ENCODE data around the gene BGN. TPM values are rescaled to one million over a fixed set of nuclear protein-coding genes. Genes with fewer than 3 reads are reported as not detected.

Gene BGN
- total and polyA plus RNA-seq, 3 experiments from 2014 or later, result not detected

GRCh38 chrX:153491351-153491914 is 3.3 kb upstream of the BGN start:
- DNase-seq, result no peak
- Histone ChIP-seq H3K9me3 (ENCODE audit: low read length) (no peaks in the 10 kb centered on the region), H3K4me3 (ENCODE audit: low read length) (no peak overlapping the region), H3K36me3 (ENCODE audit: insufficient read depth, low read length) (no peaks in the 10 kb centered on the region), H3K27ac (ENCODE audit: low read depth, low read length) (no peak overlapping the region), H3K4me1 (ENCODE audit: insufficient read depth, low read length) (no peaks in the 10 kb centered on the region), H3K27me3 (ENCODE audit: insufficient read depth, low read length, poor library complexity, severe bottlenecking) (no peaks in the 10 kb centered on the region)
- ChIA-PET CTCF (interaction anchor here (2.8 kb wide), 1 partner anchor 16 kb away, joined by 13 read pairs; no protein-coding TSS in a partner anchor), POLR2A (no interaction called here)
- Mint-ChIP-seq H3K36me3 (no peaks in the 10 kb centered on the region), H3K27me3 (peaks cover 0 to 3% of the 10 kb centered on the region in 2 donors), H3K4me1 (peaks cover 0 to 3% (median 0%) of the 10 kb centered on the region in 3 donors), H3K9me3 (no peaks in the 10 kb centered on the region), H3K27ac (peak overlapping the region in 1 of 8 donors; percentile 90), H3K4me3 (no peak overlapping the region)

DNA sequence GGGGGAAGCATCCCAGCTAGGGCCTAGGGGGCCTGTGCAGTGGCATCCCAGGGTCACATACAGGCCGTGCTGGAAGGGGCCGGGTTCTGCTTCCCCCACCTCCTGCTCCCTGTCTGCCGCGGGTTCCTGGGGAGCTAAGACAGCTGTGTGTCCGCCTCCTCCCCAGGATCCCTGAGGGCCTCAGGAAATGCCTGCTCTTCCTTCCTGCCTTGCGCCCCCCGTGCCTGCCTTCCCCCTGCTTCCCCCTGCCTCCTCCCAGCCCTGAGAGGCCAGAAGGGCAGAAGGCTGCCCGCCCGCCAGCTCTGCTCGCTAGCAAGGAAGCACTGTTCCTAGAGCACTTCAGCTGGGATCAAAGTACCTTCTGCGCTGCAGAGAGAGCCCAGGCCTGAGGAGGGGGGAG is 2.9 kb upstream of the BGN start:
- Mint-ChIP-seq H3K4me1 (peaks cover 0 to 3% (median 0%) of the 10 kb centered on the region in 3 donors), H3K4me3 (no peak overlapping the region), H3K27me3 (peaks cover 0 to 5% of the 10 kb centered on the region in 2 donors), H3K9me3 (no peaks in the 10 kb centered on the region), H3K36me3 (no peaks in the 10 kb centered on the region), H3K27ac (no peak overlapping the region)
- Histone ChIP-seq H3K9me3 (ENCODE audit: low read length) (no peaks in the 10 kb centered on the region), H3K4me3 (ENCODE audit: low read length) (no peak overlapping the region), H3K36me3 (ENCODE audit: insufficient read depth, low read length) (no peaks in the 10 kb centered on the region), H3K27ac (ENCODE audit: low read depth, low read length) (no peak overlapping the region), H3K4me1 (ENCODE audit: insufficient read depth, low read length) (no peaks in the 10 kb centered on the region), H3K27me3 (ENCODE audit: insufficient read depth, low read length, poor library complexity, severe bottlenecking) (no peaks in the 10 kb centered on the region)
- no peak for DNase-seq
- POLR2A ChIA-PET, result no interaction called here
- CTCF ChIA-PET, result no interaction called here

DNA sequence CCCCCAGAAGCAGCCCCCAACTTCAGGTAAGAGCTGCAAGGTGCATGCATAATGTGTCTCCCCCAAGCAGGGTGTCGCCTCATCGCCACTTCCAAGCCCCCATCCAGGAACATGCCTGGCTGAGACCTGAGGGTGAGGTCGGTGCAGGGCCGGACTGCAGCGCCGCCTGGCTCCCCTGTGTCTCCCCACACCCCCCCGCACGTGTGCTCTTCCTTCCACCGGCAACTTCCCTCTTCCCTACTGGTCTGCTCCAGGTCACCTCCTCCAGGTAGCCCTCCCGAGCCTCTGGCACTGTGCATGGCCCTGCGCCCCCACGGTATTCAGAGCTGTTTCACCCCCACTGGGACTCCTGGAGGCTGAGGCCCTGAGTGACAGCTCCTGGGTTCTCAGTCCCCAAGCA is 2.2 kb upstream of the BGN start:
- Histone ChIP-seq H3K27ac (ENCODE audit: low read depth, low read length) (no peak overlapping the region), H3K36me3 (ENCODE audit: insufficient read depth, low read length) (no peaks in the 10 kb centered on the region), H3K4me3 (ENCODE audit: low read length) (no peak overlapping the region), H3K4me1 (ENCODE audit: insufficient read depth, low read length) (no peaks in the 10 kb centered on the region), H3K9me3 (ENCODE audit: low read length) (no peaks in the 10 kb centered on the region), H3K27me3 (ENCODE audit: insufficient read depth, low read length, poor library complexity, severe bottlenecking) (no peaks in the 10 kb centered on the region)
- no peaks in the 10 kb centered on the region for H3K9me3 Mint-ChIP-seq
- ChIA-PET CTCF (no interaction called here), POLR2A (no interaction called here)
- peaks cover 0 to 3% (median 0%) of the 10 kb centered on the region in 3 donors for H3K4me1 Mint-ChIP-seq
- H3K27me3 Mint-ChIP-seq, result peaks cover 0 to 5% of the 10 kb centered on the region in 2 donors
- H3K27ac Mint-ChIP-seq, result no peak overlapping the region
- H3K36me3 Mint-ChIP-seq, result no peaks in the 10 kb centered on the region
- no peak for DNase-seq
- H3K4me3 Mint-ChIP-seq, result no peak overlapping the region

DNA sequence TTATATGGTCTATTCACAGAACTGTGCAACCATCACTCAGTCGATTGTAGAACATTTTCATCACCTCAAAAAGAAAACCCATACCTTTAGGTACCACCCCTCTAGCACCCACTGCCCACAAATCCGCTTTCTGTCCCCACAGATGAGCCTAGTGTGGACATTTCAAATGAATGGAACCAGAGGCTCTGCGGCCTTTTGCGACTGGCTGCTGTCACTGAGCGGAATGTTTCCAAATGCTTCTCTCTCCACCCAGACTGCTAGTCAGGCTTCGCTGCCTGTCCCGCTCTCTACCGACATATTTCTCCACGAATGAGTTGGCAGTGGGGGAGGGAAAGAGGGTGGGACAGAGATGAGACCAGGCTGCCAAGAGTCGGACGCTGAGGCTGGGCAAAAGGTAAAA is 1.7 kb upstream of the BGN start:
- ChIA-PET POLR2A (no interaction called here), CTCF (interaction anchor here (1.1 kb wide), 1 partner anchor 15 kb away, joined by 3 read pairs; no protein-coding TSS in a partner anchor)
- Histone ChIP-seq H3K27ac (ENCODE audit: low read depth, low read length) (no peak overlapping the region), H3K4me3 (ENCODE audit: low read length) (no peak overlapping the region), H3K36me3 (ENCODE audit: insufficient read depth, low read length) (no peaks in the 10 kb centered on the region), H3K9me3 (ENCODE audit: low read length) (no peaks in the 10 kb centered on the region), H3K4me1 (ENCODE audit: insufficient read depth, low read length) (no peaks in the 10 kb centered on the region), H3K27me3 (ENCODE audit: insufficient read depth, low read length, poor library complexity, severe bottlenecking) (no peaks in the 10 kb centered on the region)
- Mint-ChIP-seq H3K27ac (no peak overlapping the region), H3K9me3 (no peaks in the 10 kb centered on the region), H3K4me1 (peaks cover 0 to 3% (median 0%) of the 10 kb centered on the region in 3 donors), H3K27me3 (peaks cover 0 to 5% of the 10 kb centered on the region in 2 donors), H3K36me3 (no peaks in the 10 kb centered on the region), H3K4me3 (no peak overlapping the region)
- no peak for DNase-seq

GRCh38 chrX:153494061-153494460 is 719 bp upstream of the BGN start:
- Mint-ChIP-seq H3K4me3 (no peak overlapping the region), H3K27ac (no peak overlapping the region), H3K27me3 (peaks cover 0 to 7% of the 10 kb centered on the region in 2 donors), H3K36me3 (no peaks in the 10 kb centered on the region), H3K9me3 (no peaks in the 10 kb centered on the region), H3K4me1 (peaks cover 0 to 3% (median 0%) of the 10 kb centered on the region in 3 donors)
- no peak for DNase-seq
- POLR2A ChIA-PET, result no interaction called here
- Histone ChIP-seq H3K27me3 (ENCODE audit: insufficient read depth, low read length, poor library complexity, severe bottlenecking) (no peaks in the 10 kb centered on the region), H3K9me3 (ENCODE audit: low read length) (no peaks in the 10 kb centered on the region), H3K4me3 (ENCODE audit: low read length) (no peak overlapping the region), H3K4me1 (ENCODE audit: insufficient read depth, low read length) (no peaks in the 10 kb centered on the region), H3K36me3 (ENCODE audit: insufficient read depth, low read length) (no peaks in the 10 kb centered on the region), H3K27ac (ENCODE audit: low read depth, low read length) (no peak overlapping the region)
- CTCF ChIA-PET, result interaction anchor here (1.1 kb wide), 1 partner anchor 14 kb away, joined by 3 read pairs; no protein-coding TSS in a partner anchor

- peaks cover 0 to 7% of the 10 kb centered on the region in 2 donors for H3K27me3 Mint-ChIP-seq
- H3K36me3 Mint-ChIP-seq, result no peaks in the 10 kb centered on the region
- Histone ChIP-seq H3K27ac (ENCODE audit: low read depth, low read length) (no peak overlapping the region), H3K4me3 (ENCODE audit: low read length) (no peak overlapping the region), H3K4me1 (ENCODE audit: insufficient read depth, low read length) (no peaks in the 10 kb centered on the region), H3K9me3 (ENCODE audit: low read length) (no peaks in the 10 kb centered on the region), H3K36me3 (ENCODE audit: insufficient read depth, low read length) (no peaks in the 10 kb centered on the region), H3K27me3 (ENCODE audit: insufficient read depth, low read length, poor library complexity, severe bottlenecking) (no peaks in the 10 kb centered on the region)
- ChIA-PET CTCF (no interaction called here), POLR2A (no interaction called here)
- no peak overlapping the region for H3K4me3 Mint-ChIP-seq
- H3K4me1 Mint-ChIP-seq, result peaks cover 0 to 3% (median 0%) of the 10 kb centered on the region in 3 donors
- H3K9me3 Mint-ChIP-seq, result no peaks in the 10 kb centered on the region
- DNase-seq, result no peak
- H3K27ac Mint-ChIP-seq, result no peak overlapping the region
Measured at GRCh38 chrX:153495362-153495751, 577 bp downstream of the BGN start.

- Histone ChIP-seq H3K4me3 (ENCODE audit: low read length) (no peak overlapping the region), H3K36me3 (ENCODE audit: insufficient read depth, low read length) (no peaks in the 10 kb centered on the region), H3K27me3 (ENCODE audit: insufficient read depth, low read length, poor library complexity, severe bottlenecking) (no peaks in the 10 kb centered on the region), H3K27ac (ENCODE audit: low read depth, low read length) (no peak overlapping the region), H3K9me3 (ENCODE audit: low read length) (no peaks in the 10 kb centered on the region), H3K4me1 (ENCODE audit: insufficient read depth, low read length) (no peaks in the 10 kb centered on the region)
- Mint-ChIP-seq H3K27ac (no peak overlapping the region), H3K4me1 (peaks cover 0 to 3% (median 0%) of the 10 kb centered on the region in 3 donors), H3K27me3 (peaks cover 0 to 7% of the 10 kb centered on the region in 2 donors), H3K36me3 (no peaks in the 10 kb centered on the region), H3K4me3 (no peak overlapping the region), H3K9me3 (no peaks in the 10 kb centered on the region)
- ChIA-PET CTCF (no interaction called here), POLR2A (no interaction called here)
- no peak for DNase-seq
Measured at GRCh38 chrX:153495903-153496589, 1.3 kb downstream of the BGN start.

- no peak for DNase-seq
- H3K27me3 Mint-ChIP-seq, result peaks cover 0 to 7% of the 10 kb centered on the region in 2 donors
- Histone ChIP-seq H3K9me3 (ENCODE audit: low read length) (no peaks in the 10 kb centered on the region), H3K4me3 (ENCODE audit: low read length) (no peak overlapping the region), H3K27ac (ENCODE audit: low read depth, low read length) (no peak overlapping the region), H3K4me1 (ENCODE audit: insufficient read depth, low read length) (no peaks in the 10 kb centered on the region), H3K27me3 (ENCODE audit: insufficient read depth, low read length, poor library complexity, severe bottlenecking) (no peaks in the 10 kb centered on the region), H3K36me3 (ENCODE audit: insufficient read depth, low read length) (no peaks in the 10 kb centered on the region)
- H3K4me1 Mint-ChIP-seq, result peaks cover 0 to 3% (median 0%) of the 10 kb centered on the region in 3 donors
- POLR2A ChIA-PET, result no interaction called here
- CTCF ChIA-PET, result no interaction called here
- no peaks in the 10 kb centered on the region for H3K36me3 Mint-ChIP-seq
- H3K9me3 Mint-ChIP-seq, result no peaks in the 10 kb centered on the region
- no peak overlapping the region for H3K4me3 Mint-ChIP-seq
- H3K27ac Mint-ChIP-seq, result no peak overlapping the region
Measured at GRCh38 chrX:153496590-153496959, 1.8 kb downstream of the BGN start.
